GM23338 (cell line): ENCODE measurements around the gene LCN6. TPM values are rescaled to one million over a fixed set of nuclear protein-coding genes. Genes with fewer than 3 reads are reported as not detected.

Experiments
- ATAC-seq: fragments of 200-7000 bp; cut with Tn5 transposase; 3 replicates; pipeline ENCODE4 v1.9.1; 2020
- DNase-seq: peaks from one replicate; pipeline ENCODE4 v3.0.0-alpha.2; 2015; ENCODE audit warnings: low spot score
- H2AFZ ChIP-seq: fragments of 200-600 bp; sonication (generic); 2 replicates; pipeline ENCODE4 v1.8.0; 2016; ENCODE audit warnings: antibody characterized with exemption, mild to moderate bottlenecking, moderate library complexity
- H3F3A ChIP-seq: fragments of 200-600 bp; sonication (generic); replicated peaks from 2 replicates; pipeline ENCODE4 v1.8.0; 2017; ENCODE audit warnings: antibody characterized with exemption, mixed run types, low read depth
- H3K27ac ChIP-seq: fragments of 200-600 bp; sonication (generic); 2 replicates; pipeline ENCODE4 v1.6.1; 2016; ENCODE audit warnings: low read depth
- H3K27me3 ChIP-seq: fragments of 200-600 bp; sonication (generic); 2 replicates; pipeline ENCODE4 v1.8.0; 2016; ENCODE audit warnings: mild to moderate bottlenecking, mixed run types, moderate library complexity; ENCODE audit not compliant: insufficient read depth
- H3K36me3 ChIP-seq: fragments of 200-600 bp; sonication (generic); 2 replicates; pipeline ENCODE4 v1.8.0; 2016; ENCODE audit warnings: mild to moderate bottlenecking; ENCODE audit not compliant: insufficient read depth
- H3K4me1 ChIP-seq: fragments of 200-600 bp; sonication (generic); 2 replicates; pipeline ENCODE4 v1.8.0; 2016; ENCODE audit warnings: mild to moderate bottlenecking, moderate library complexity; ENCODE audit not compliant: insufficient read depth
- H3K4me2 ChIP-seq: fragments of 200-600 bp; sonication (generic); 2 replicates; pipeline ENCODE4 v1.7.1; 2017; ENCODE audit warnings: mixed run types
- H3K4me3 ChIP-seq: fragments of 200-600 bp; sonication (generic); 2 replicates; pipeline ENCODE4 v1.6.1; 2016; ENCODE audit warnings: mixed run types
- H3K79me2 ChIP-seq: fragments of 200-600 bp; sonication (generic); replicated peaks from 2 replicates; pipeline ENCODE4 v1.8.0; 2017; ENCODE audit warnings: mild to moderate bottlenecking; ENCODE audit not compliant: insufficient read depth
- H3K9me2 ChIP-seq: fragments of 200-600 bp; sonication (generic); 2 replicates; pipeline ENCODE4 v1.8.0; 2017; ENCODE audit not compliant: insufficient read depth
- H4K20me1 ChIP-seq: fragments of 200-600 bp; sonication (generic); replicated peaks from 2 replicates; pipeline ENCODE4 v1.8.0; 2017; ENCODE audit warnings: mild to moderate bottlenecking; ENCODE audit not compliant: insufficient read depth
- H3K27ac Mint-ChIP-seq: 2 replicates; pipeline ENCODE4 v1.8.0; 2020; ENCODE audit warnings: inconsistent platforms, mild to moderate bottlenecking, moderate library complexity, mixed read lengths
- H3K27me3 Mint-ChIP-seq: 3 replicates; pipeline ENCODE4 v1.8.0; 2022; ENCODE audit warnings: low read depth, mild to moderate bottlenecking, moderate library complexity, mixed read lengths, inconsistent platforms; ENCODE audit not compliant: insufficient read depth, poor library complexity
- H3K36me3 Mint-ChIP-seq: 3 replicates; pipeline ENCODE4 v1.8.0; 2021; ENCODE audit warnings: low read depth, mild to moderate bottlenecking, inconsistent platforms, moderate library complexity, mixed read lengths
- H3K4me1 Mint-ChIP-seq: 3 replicates; pipeline ENCODE4 v1.8.0; 2020; ENCODE audit warnings: mild to moderate bottlenecking, inconsistent platforms, mixed read lengths
- H3K4me3 Mint-ChIP-seq: 3 replicates; pipeline ENCODE4 v1.8.0; 2021; ENCODE audit warnings: moderate library complexity, mild to moderate bottlenecking, inconsistent platforms, mixed read lengths
- H3K9me3 Mint-ChIP-seq: 3 replicates; pipeline ENCODE4 v1.8.0; 2020; ENCODE audit warnings: moderate library complexity, mild to moderate bottlenecking, inconsistent platforms, mixed read lengths
- CREB1 ChIP-seq: fragments of 250-450 bp; sonication (Bioruptor Pico); IDR thresholded peaks from 2 replicates; pipeline ENCODE4 v1.5.0; 2020; ENCODE audit warnings: low read depth, mild to moderate bottlenecking, moderate library complexity
- EZH2phosphoT487 ChIP-seq: fragments of 200-600 bp; sonication (generic); IDR thresholded peaks from one replicate; pipeline ENCODE4 v1.8.1; 2018; ENCODE audit warnings: antibody characterized with exemption; ENCODE audit not compliant: unreplicated experiment
- JUNB ChIP-seq: IDR thresholded peaks from one replicate; pipeline ENCODE4 v1.6.1; 2016; ENCODE audit warnings: antibody characterized with exemption; ENCODE audit not compliant: unreplicated experiment
- NANOG ChIP-seq: IDR thresholded peaks from 2 replicates; pipeline ENCODE4 v1.6.1; 2016; ENCODE audit warnings: antibody characterized with exemption, borderline replicate concordance
- STAT1 ChIP-seq: IDR thresholded peaks from one replicate; pipeline ENCODE4 v1.6.1; 2016; ENCODE audit warnings: antibody characterized with exemption; ENCODE audit not compliant: unreplicated experiment
- ZNF114 ChIP-seq: fragments of 250-450 bp; sonication (Bioruptor Pico); IDR thresholded peaks from 2 replicates; pipeline ENCODE4 v1.5.0; 2020; ENCODE audit warnings: mild to moderate bottlenecking, moderate library complexity
- ZNF331 ChIP-seq: fragments of 250-450 bp; sonication (Bioruptor Pico); IDR thresholded peaks from 2 replicates; pipeline ENCODE4 v1.5.0; 2020; ENCODE audit warnings: low read depth, mild to moderate bottlenecking, moderate library complexity
- polyA plus RNA-seq: library from polyadenylated mRNA; unstranded; fragments of >200 nt; fragmentation: Nextera tagmentation; extraction: Ambion mirVana; gene quantifications from 2 replicates; pipeline ENCODE4 v1.2.1, GENCODE V29; 2016
- total RNA-seq: library from RNA; depleted of rRNA; stranded (reverse); fragments of >200 nt; shearing (Covaris generic); gene quantifications from 2 replicates; pipeline ENCODE4 v1.2.3, GENCODE V29; 2014
- TF ChIP-seq, protein P1 (sequence below), 2 experiments: fragments of 200-600 bp in 1 of 2; sonication (generic) in 1 of 2; conservative IDR thresholded peaks; 2 replicates each; pipeline versions ENCODE4 v1.5.1 to v1.6.1; 2016 to 2017; ENCODE audit warnings: antibody characterized with exemption in 2 of 2, low read depth in 2 of 2, mild to moderate bottlenecking in 2 of 2, moderate library complexity in 1 of 2
- TF ChIP-seq, protein P2 (sequence below): IDR thresholded peaks from one replicate; pipeline ENCODE4 v1.6.1; 2018; ENCODE audit warnings: antibody characterized with exemption; ENCODE audit not compliant: unreplicated experiment

The LCN6 gene
- total and polyA plus RNA-seq, 2 experiments from 2014 or later: not detected

DNA sequence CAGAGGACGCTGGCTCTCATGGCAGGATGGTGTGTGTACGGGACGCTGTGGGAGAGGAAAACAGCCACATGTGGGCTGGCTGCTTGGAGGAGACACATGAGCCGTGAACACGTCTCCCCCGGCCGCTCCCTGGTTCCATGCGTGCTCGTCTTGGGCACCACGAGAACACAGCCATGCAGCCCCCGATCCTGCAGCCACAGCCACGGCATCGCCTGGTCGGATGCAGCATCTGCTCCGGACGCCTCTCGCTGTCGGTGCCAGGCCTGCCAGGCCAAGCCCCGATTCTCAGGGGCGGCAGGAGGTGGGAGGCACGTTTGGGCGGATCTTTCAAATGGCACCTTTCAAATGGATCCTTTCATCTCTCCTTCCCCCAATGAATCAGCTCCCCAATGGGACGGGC lies 8.8 kb downstream of the LCN6 start (continued):
- TF ChIP-seq, protein P1, sequence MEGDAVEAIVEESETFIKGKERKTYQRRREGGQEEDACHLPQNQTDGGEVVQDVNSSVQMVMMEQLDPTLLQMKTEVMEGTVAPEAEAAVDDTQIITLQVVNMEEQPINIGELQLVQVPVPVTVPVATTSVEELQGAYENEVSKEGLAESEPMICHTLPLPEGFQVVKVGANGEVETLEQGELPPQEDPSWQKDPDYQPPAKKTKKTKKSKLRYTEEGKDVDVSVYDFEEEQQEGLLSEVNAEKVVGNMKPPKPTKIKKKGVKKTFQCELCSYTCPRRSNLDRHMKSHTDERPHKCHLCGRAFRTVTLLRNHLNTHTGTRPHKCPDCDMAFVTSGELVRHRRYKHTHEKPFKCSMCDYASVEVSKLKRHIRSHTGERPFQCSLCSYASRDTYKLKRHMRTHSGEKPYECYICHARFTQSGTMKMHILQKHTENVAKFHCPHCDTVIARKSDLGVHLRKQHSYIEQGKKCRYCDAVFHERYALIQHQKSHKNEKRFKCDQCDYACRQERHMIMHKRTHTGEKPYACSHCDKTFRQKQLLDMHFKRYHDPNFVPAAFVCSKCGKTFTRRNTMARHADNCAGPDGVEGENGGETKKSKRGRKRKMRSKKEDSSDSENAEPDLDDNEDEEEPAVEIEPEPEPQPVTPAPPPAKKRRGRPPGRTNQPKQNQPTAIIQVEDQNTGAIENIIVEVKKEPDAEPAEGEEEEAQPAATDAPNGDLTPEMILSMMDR (conservative IDR thresholded peaks at IDR 0.05; ENCODE audit: low read depth in 2 of 2): no peak
- no peak for TF ChIP-seq ZNF331 (CRISPR knock-in tag)
- TF ChIP-seq EZH2phosphoT487: no peak
- TF ChIP-seq ZNF114 (CRISPR knock-in tag): no peak
- TF ChIP-seq, protein P2, sequence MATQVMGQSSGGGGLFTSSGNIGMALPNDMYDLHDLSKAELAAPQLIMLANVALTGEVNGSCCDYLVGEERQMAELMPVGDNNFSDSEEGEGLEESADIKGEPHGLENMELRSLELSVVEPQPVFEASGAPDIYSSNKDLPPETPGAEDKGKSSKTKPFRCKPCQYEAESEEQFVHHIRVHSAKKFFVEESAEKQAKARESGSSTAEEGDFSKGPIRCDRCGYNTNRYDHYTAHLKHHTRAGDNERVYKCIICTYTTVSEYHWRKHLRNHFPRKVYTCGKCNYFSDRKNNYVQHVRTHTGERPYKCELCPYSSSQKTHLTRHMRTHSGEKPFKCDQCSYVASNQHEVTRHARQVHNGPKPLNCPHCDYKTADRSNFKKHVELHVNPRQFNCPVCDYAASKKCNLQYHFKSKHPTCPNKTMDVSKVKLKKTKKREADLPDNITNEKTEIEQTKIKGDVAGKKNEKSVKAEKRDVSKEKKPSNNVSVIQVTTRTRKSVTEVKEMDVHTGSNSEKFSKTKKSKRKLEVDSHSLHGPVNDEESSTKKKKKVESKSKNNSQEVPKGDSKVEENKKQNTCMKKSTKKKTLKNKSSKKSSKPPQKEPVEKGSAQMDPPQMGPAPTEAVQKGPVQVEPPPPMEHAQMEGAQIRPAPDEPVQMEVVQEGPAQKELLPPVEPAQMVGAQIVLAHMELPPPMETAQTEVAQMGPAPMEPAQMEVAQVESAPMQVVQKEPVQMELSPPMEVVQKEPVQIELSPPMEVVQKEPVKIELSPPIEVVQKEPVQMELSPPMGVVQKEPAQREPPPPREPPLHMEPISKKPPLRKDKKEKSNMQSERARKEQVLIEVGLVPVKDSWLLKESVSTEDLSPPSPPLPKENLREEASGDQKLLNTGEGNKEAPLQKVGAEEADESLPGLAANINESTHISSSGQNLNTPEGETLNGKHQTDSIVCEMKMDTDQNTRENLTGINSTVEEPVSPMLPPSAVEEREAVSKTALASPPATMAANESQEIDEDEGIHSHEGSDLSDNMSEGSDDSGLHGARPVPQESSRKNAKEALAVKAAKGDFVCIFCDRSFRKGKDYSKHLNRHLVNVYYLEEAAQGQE: no peak
- no peak for TF ChIP-seq CREB1 (CRISPR knock-in tag)

DNA sequence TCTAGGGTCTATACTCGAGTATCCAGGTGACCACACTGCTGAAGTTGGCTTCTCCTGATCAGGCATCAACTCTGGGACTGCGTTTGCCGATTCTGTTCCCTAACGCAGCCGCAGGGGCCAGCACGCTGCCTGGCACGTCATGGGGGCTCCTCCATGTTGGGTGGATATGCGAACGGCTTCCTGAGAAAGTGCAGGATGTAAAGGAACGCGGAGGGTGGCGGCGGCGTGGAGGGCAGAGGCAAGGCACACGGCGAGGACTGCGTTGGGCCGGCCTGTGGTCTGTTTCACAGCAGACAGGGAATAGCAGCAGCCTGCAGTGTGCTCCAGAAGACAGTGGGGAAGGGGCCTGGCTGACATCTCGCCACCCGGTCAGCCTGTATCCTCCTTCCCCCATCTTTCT lies 9.4 kb downstream of the LCN6 start:
- Histone ChIP-seq H3K36me3 (no peaks in the 10 kb centered on the region), H4K20me1 (no peaks in the 10 kb centered on the region), H3K4me3 (no peak overlapping the region), H3K9me2 (no peaks in the 10 kb centered on the region), H3K4me2 (no peak overlapping the region), H2AFZ (no peak overlapping the region), H3K27ac (no peak overlapping the region), H3K79me2 (no peaks in the 10 kb centered on the region), H3K27me3 (no peaks in the 10 kb centered on the region), H3K4me1 (no peaks in the 10 kb centered on the region), H3F3A (no peaks in the 10 kb centered on the region)
- no peaks in the 10 kb centered on the region; the same call in 2 of the 3 replicates for H3K9me3 Mint-ChIP-seq
- ATAC-seq (no peak), DNase-seq (no peak)
- peaks cover 14% of the 10 kb centered on the region for H3K27me3 Mint-ChIP-seq
- no peaks in the 10 kb centered on the region for H3K36me3 Mint-ChIP-seq
- H3K27ac Mint-ChIP-seq: no peak overlapping the region
- peaks cover 2% of the 10 kb centered on the region; the same call in 1 of the 3 replicates for H3K4me1 Mint-ChIP-seq
- H3K4me3 Mint-ChIP-seq: no peak overlapping the region
- TF ChIP-seq CREB1 (CRISPR knock-in tag) (no peak), STAT1 (no peak), NANOG (no peak), EZH2phosphoT487 (no peak), ZNF331 (CRISPR knock-in tag) (no peak), JUNB (no peak)
